ENCODE data around the gene AFAP1.

GRCh38 chr4:7831330-7831729, 108.3 kb downstream of the AFAP1 start:
- TF ChIP-seq, protein P1, sequence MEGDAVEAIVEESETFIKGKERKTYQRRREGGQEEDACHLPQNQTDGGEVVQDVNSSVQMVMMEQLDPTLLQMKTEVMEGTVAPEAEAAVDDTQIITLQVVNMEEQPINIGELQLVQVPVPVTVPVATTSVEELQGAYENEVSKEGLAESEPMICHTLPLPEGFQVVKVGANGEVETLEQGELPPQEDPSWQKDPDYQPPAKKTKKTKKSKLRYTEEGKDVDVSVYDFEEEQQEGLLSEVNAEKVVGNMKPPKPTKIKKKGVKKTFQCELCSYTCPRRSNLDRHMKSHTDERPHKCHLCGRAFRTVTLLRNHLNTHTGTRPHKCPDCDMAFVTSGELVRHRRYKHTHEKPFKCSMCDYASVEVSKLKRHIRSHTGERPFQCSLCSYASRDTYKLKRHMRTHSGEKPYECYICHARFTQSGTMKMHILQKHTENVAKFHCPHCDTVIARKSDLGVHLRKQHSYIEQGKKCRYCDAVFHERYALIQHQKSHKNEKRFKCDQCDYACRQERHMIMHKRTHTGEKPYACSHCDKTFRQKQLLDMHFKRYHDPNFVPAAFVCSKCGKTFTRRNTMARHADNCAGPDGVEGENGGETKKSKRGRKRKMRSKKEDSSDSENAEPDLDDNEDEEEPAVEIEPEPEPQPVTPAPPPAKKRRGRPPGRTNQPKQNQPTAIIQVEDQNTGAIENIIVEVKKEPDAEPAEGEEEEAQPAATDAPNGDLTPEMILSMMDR (IDR thresholded peaks at IDR 0.05; ENCODE audit: insufficient read depth, low read depth, low read length): no peak
- no peak for TF ChIP-seq EZH2 (IDR thresholded peaks at IDR 0.05; ENCODE audit: insufficient read depth, low read length)

Data from astrocyte (in vitro differentiated cells and primary cell).